Measurements from ENCODE around the gene R3HDM4. TPM values are rescaled to one million over a fixed set of nuclear protein-coding genes. Genes with fewer than 3 reads are reported as not detected.

Gene R3HDM4
- total and polyA plus RNA-seq, 10 donors = 41.0 to 175 (median 89.1) TPM

DNA sequence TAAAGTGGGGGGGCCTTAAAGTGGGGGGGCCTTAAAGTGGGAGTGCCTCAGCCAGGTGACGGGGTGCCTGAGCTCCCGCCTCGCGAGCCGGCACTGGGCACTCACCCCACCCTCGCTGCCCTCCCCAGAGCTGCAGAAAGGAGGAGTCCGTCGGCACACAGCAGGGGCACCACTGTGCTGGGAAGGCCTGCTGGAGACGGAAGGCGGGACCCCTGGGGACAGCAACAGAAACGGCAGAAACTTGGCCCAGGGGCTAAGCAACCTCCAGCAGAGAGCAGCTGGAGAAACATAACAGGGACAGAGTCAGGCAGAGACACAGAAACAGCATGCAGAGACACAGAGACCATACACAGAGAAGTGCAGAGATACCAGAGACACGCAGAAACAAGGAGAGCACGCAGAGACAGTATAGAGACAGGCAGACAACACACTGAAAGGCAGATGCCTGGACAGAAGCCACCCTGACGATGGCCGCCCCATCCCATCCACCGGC, 45.7 kb downstream of the R3HDM4 start:
- no peak overlapping the region for H3K4me3 ChIP-seq
- no peak for DNase-seq
- no peaks in the 10 kb centered on the region for H3K9me3 ChIP-seq
- H3K27me3 ChIP-seq (replicated peaks in 1 of 7) = peaks cover 0 to 14% (median 3%) of the 10 kb centered on the region in 7 donors
- peaks cover 0 to 57% (median 33%) of the 10 kb centered on the region in 6 donors for H3K36me3 ChIP-seq
- peaks cover 15 to 27% (median 26%) of the 10 kb centered on the region in 6 donors for H3K4me1 ChIP-seq
- 83 to 92% (median 91%) methylated on average over 16 of the region's 16 CpGs for WGBS, 5 donors
- intact Hi-C loops (cut with DNase I; ENCODE audit: low total_unique reads) = loop anchor here (10.0 kb wide), 1 partner anchor 117 kb away; the partner anchor contains the start of gene WDR18
- TF ChIP-seq POLR2AphosphoS5 (IDR thresholded peaks at IDR 0.05) (no peak), POLR2A (IDR thresholded peaks at IDR 0.05) (no peak)
- TF ChIP-seq, protein P1, sequence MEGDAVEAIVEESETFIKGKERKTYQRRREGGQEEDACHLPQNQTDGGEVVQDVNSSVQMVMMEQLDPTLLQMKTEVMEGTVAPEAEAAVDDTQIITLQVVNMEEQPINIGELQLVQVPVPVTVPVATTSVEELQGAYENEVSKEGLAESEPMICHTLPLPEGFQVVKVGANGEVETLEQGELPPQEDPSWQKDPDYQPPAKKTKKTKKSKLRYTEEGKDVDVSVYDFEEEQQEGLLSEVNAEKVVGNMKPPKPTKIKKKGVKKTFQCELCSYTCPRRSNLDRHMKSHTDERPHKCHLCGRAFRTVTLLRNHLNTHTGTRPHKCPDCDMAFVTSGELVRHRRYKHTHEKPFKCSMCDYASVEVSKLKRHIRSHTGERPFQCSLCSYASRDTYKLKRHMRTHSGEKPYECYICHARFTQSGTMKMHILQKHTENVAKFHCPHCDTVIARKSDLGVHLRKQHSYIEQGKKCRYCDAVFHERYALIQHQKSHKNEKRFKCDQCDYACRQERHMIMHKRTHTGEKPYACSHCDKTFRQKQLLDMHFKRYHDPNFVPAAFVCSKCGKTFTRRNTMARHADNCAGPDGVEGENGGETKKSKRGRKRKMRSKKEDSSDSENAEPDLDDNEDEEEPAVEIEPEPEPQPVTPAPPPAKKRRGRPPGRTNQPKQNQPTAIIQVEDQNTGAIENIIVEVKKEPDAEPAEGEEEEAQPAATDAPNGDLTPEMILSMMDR (IDR thresholded peaks at IDR 0.05 in 8 of 11, conservative IDR thresholded peaks at IDR 0.05 in 3 of 11) = no peak
- H3K27ac ChIP-seq = no peak overlapping the region

DNA sequence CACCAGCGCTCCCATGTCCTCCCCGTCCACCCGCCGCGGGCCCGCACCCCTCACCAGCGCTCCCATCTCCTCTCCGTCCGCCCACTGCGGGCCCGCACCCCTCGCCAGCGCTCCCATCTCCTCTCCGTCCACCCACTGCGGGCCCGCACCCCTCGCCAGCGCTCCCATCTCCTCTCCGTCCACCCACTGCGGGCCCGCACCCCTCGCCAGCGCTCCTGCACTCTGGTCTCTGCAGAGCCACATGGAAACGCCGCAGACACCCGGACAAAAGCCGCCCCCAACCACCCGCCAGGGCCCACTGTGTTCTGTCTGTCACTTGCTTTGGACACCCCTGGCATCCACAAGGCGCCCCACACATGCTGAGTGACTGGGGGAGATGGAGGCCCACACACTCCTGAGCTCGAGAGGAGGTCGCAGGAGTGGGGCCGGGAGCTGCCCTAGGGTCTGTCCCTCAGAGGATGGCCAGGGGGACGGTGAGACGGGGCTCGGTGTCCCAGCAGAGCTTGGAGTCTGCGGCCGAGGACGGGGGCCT, 46.2 kb downstream of the R3HDM4 start:
- no peak for DNase-seq
- Histone ChIP-seq H3K4me1 (peaks cover 11 to 27% (median 23%) of the 10 kb centered on the region in 6 donors), H3K27ac (no peak overlapping the region), H3K4me3 (no peak overlapping the region), H3K27me3 (replicated peaks in 1 of 7) (peaks cover 0 to 19% (median 3%) of the 10 kb centered on the region in 7 donors), H3K36me3 (peaks cover 0 to 52% (median 33%) of the 10 kb centered on the region in 6 donors), H3K9me3 (no peaks in the 10 kb centered on the region)
- TF ChIP-seq POLR2A (IDR thresholded peaks at IDR 0.05) (no peak), POLR2AphosphoS5 (IDR thresholded peaks at IDR 0.05) (peak in 1 of 3 donors; percentile 42)
- intact Hi-C loops (cut with DNase I; ENCODE audit: low total_unique reads) = loop anchor here (10.0 kb wide), 1 partner anchor 118 kb away; the partner anchor contains the start of gene WDR18
- WGBS, 5 donors = 83 to 91% (median 91%) methylated on average over 27 to 38 of the region's 38 CpGs

DNA sequence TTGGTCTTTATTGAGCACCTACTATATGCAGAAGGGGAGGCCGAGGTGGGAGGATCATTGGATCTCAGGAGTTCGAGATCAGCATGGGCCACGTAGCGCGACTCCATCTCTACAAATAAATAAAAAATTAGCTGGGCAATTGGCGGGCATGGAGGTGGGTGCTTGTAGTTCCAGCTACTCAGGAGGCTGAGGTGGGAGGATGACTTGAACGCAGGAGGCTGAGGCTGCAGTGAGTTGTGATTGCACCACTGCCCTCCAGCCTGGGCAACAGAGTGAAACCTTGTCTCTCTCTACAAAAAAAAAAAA, 49.8 kb downstream of the R3HDM4 start:
- no peaks in the 10 kb centered on the region for H3K9me3 ChIP-seq
- WGBS, 5 donors = 56 to 74% (median 70%) methylated on average over 7 of the region's 7 CpGs
- peaks cover 11 to 57% (median 45%) of the 10 kb centered on the region in 6 donors for H3K4me1 ChIP-seq
- no peak for DNase-seq
- H3K36me3 ChIP-seq = peaks cover 0 to 18% (median 11%) of the 10 kb centered on the region in 6 donors
- TF ChIP-seq POLR2A (IDR thresholded peaks at IDR 0.05) = no peak
- no peak for TF ChIP-seq POLR2AphosphoS5 (IDR thresholded peaks at IDR 0.05)
- TF ChIP-seq, protein P1 (IDR thresholded peaks at IDR 0.05 in 8 of 11, conservative IDR thresholded peaks at IDR 0.05 in 3 of 11) = no peak
- intact Hi-C loops (cut with DNase I; ENCODE audit: low total_unique reads) = loop anchor here (2.0 to 10.0 kb wide), 2 partner anchors 58 to 122 kb away; partner anchors contain the start of gene WDR18
- H3K4me3 ChIP-seq = peak overlapping the region in 5 of 8 donors; percentile 10 to 66 (median 29)
- peak overlapping the region in 7 of 8 donors; percentile 58 to 85 (median 78) for H3K27ac ChIP-seq
- peaks cover 0 to 55% (median 20%) of the 10 kb centered on the region in 7 donors for H3K27me3 ChIP-seq (replicated peaks in 1 of 7)

DNA sequence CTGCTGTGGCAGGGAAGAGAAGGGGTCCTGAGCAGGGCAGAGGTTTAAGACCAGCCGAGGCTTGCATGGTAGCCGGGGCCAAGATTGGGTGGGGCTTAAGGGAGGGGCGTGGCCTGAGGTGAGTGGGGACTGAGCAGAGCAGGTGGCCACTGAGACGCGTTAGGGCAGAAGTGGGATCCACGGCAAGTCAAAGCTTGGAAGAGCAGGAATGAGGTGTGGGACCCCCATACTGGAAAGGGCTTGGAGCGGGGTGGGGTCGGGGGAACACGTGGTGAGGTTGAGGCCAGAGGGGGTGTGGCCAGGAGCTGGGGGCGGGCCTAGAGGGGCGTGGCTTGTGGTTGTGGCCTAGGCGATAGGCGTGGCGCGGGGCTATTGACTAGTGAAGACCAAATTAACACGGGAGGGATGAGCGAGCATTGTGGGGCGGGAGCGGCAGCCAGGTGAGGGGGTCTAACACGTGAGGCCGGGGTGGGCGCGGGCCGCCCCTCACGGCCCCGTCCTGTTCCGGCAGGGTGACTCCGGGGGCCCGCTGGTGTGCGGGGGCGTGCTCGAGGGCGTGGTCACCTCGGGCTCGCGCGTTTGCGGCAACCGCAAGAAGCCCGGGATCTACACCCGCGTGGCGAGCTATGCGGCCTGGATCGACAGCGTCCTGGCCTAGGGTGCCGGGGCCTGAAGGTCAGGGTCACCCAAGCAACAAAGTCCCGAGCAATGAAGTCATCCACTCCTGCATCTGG, 50.3 kb downstream of the R3HDM4 start:
- no peaks in the 10 kb centered on the region for H3K9me3 ChIP-seq
- TF ChIP-seq POLR2A (IDR thresholded peaks at IDR 0.05) = no peak
- peak in 2 of 3 donors; percentile 29 to 65 for TF ChIP-seq POLR2AphosphoS5 (IDR thresholded peaks at IDR 0.05)
- peak overlapping the region in 3 of 8 donors; percentile 78 to 85 (median 80) for H3K27ac ChIP-seq
- peaks cover 0 to 58% (median 20%) of the 10 kb centered on the region in 7 donors for H3K27me3 ChIP-seq (replicated peaks in 1 of 7)
- peak; percentile 92 for DNase-seq
- 6 to 12% (median 9%) methylated on average over 32 to 48 of the region's 48 CpGs for WGBS, 5 donors
- peaks cover 0 to 13% (median 6%) of the 10 kb centered on the region in 6 donors for H3K36me3 ChIP-seq
- H3K4me1 ChIP-seq = peaks cover 11 to 57% (median 45%) of the 10 kb centered on the region in 6 donors
- intact Hi-C loops (cut with DNase I; ENCODE audit: low total_unique reads) = loop anchor here (2.0 to 10.0 kb wide), 2 partner anchors 58 to 122 kb away; partner anchors contain the start of gene WDR18
- peak overlapping the region in 4 of 8 donors; percentile 25 to 66 (median 30) for H3K4me3 ChIP-seq
